NCI-H1092 treated with DMSO at 0.1 percent for 48 hours (cell line): ENCODE measurements around the gene GRM4.

ENCODE experiments used
- DNase-seq: peaks from one replicate; lab custom pipeline; 2025; lab: John Stamatoyannopoulos, UW

The GRM4 gene

DNA sequence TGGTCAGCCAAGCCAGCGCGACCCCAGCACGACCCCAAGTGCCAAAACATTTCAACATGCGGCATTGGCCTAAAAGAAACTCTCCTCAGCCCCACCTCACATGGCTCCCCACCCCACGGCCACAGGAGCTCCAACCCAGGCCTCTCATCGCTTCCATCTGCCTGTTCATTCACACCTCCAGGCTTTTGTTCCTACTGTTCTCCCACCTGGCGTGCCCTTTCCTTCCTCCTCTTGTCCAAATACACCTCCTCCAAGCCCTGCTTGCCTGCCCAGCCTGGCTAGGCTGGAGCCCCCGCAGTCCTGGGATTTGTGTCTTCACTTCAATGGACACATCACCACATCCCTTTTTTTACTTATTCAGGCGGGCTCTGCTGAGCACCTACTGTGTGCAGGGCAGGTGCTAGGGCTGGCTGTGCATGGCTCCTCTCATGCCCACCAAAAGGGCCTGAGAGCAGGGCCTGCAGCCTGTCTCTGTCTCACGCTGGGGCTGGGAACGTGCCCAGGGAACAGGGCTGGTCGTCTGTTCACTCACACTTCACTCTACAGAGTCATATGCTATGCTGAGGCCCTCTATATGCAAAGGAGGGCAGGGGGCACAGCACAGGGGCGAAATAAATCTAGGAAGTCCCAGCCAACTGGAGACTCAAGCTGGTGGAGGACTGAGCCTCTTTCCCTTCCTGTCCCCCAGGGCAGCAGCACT is 61.1 kb downstream of the GRM4 start:
- peak; percentile 8 for DNase-seq

DNA sequence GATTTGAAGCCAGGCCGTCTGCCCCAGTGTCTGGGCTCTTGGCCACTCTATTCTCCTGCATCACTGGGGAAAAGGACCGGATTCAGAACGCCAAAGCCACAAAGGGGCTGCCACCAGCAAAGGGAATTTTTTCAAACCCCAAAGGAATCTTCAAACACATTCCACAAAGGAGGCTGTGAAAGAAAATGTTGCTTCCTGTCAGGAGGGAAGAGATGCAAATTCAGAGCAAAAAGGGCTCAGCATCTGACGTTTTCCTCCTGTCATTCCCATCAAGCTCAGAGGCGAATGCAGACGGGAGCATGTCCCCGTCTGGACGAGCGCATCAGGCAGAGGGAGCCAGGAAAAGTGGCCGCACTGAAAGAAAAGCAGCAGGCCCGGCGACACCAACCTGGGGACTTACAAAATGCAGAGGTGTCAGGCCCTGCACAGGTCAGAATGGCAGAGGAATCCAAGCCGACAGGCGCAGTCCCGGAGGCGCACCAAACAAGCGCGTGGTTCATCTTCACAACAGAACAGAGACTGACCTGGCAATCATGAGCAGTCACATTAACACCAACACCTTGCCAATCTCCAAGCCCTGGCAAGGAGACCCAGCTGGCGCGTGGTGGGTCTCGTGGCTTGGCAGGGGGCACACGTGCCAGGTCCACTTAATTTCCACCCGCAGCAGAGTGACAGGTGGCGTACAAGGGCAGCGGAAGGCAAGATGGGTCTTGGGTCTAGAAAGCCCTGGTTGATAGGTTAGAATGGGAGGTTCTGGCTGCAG is 62.8 kb downstream of the GRM4 start:
- DNase-seq, result no peak

DNA sequence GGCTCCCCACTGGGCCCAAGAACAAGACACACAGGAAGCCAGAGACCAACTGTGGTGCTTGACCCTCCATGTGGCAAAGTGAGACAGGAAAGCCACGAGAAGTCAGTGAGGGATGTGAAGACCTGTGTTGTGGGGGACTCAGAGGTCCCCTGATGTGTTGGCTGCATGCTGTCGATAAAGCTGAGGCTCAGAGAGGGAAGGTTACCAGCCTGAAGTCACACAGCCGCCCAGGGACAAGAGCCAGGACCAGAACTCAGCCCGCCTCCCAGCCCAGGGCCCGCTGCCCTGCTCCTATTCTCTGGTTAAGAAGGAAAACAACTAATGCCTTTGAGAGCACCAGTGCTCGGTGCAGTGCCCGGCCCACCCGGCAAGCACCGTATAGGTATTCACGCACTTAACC is 63.5 kb downstream of the GRM4 start:
- DNase-seq, result no peak

DNA sequence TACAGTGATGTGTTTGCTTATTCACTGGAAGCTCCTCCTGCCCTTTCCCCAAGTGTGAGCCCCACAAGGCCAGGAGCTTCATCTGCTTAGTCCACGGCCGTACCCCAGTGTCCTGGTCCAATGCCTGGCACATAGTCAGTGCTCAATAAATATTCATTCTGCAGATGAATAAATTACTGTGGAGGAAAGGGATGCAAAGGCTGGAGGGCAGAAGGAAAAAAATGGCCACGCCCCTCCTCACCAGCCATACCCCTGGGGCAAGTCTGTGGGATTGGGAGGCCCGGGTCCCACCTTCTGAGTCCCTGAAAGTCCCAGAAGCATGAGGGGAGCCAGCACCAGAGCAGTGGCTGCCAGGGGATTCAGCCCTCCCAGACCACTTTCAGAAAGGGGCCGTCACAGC is 65.5 kb downstream of the GRM4 start:
- no peak for DNase-seq

DNA sequence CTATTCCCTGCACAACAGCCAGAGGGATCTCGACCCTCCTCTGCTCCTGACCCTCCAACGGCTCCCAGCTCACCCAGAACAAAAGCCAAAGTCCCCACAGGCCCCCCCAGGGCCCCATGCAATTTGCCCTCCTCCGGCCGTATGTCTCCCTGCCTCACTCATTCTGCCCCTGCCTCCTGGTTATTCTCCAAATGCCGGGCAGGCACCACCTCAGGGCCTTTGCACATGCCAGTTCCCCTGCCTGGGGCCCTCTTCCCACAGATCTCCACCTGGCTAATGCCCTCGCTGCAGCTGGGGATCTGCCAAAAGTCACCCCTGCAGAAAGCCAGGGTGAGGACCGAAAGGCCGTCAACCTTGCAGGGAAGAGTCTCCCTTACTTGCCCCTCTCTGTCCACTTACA is 66.0 kb downstream of the GRM4 start:
- no peak for DNase-seq

DNA sequence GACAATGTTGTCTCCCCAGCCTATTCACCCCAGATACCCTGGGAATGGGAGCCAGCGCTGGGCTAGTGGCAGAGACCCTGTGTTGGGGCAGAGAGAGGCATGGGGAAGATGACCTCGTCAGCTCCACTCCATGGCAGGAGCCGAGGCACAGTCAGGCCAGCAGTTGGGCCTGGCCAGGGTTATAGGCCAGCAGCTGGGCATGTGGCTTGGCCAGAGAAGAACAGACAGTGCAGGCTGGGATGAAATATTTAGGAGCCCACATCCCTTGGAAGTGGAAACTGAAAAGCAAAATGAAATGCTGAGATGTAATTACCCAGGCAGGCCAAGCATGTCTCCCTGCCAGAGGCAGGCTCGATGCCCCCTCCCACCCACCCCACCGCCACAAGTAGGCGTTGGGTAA is 70.0 kb downstream of the GRM4 start:
- DNase-seq, result no peak

DNA sequence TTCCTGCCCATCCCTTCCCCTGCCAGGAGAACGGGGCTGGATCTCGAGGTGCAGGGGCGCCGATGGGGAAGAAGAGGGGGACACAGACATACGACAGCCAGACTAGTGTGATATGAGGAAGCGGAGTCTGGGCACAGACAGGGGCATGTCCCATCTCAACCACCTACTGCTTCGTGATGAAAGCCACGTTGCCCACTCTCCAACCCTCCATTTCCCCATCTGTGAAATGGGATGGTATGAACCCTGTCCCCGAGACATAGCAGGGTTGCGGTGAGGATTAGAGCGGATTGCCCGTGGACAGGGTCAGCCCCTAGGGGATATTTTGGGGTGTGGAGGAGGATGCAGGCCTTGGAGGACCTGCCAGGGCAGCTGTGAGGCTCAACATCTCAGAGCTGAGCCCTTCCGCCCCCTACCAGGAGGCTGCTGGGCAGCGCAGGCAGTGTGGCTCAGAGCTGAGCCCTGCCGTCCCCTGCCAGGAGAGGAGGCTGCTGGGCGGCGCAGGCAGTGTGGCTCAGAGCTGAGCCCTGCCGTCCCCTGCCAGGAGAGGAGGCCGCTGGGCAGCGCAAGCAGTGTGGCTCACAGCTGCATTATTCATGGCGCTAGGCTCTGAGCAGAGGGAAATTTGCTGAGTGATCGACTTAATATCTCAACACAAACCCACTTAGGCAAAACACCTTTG is 71.7 kb downstream of the GRM4 start:
- no peak for DNase-seq

DNA sequence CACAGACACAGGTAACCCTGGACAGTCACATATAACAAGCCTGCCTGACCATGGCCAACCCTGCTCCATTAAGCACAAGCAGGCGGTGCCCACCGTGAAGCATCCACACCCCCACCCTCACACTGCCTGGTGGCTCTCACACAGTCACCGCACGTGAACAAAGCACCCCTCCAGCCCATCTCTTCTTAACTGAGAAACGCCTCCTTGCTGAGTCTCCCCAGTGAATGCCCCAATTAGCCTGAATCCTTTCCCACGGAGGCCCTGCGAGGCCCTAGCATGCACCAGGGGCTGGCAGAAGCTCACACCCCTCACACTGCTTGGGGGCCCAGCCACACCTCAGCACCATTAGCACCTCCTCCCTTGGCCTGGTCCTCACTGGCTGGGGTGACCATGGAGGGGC is 72.3 kb downstream of the GRM4 start:
- DNase-seq, result no peak

DNA sequence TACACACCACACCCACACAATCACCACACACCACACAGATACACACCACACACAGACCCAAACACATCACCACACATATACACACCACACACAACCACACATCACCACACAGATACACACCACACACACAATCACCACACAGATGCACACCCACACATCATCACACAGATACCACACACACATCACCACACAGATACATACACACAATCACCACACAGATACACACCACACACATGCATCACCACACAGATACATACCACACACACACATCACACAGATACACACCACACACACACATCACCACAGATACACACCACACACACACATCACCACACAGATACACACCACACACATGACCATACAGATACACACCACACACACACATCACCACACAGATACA is 73.2 kb downstream of the GRM4 start:
- DNase-seq, result no peak

DNA sequence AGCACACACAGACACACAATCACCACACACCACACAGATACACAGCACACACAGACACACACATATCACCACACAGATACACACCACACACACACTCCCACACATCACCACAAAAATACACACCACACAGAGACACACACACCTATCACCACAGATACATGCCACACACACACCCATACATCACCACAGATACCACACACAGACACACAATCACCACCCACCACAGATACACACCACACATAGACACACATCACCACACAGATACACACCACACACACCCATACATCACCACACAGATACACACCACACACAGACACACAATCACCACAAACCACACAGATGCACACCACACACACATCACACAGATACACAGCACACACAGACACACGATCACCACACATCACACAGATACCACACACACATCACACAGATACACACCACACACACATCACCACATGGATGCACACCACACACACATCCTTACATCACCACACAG is 74.0 kb downstream of the GRM4 start:
- DNase-seq, result no peak

DNA sequence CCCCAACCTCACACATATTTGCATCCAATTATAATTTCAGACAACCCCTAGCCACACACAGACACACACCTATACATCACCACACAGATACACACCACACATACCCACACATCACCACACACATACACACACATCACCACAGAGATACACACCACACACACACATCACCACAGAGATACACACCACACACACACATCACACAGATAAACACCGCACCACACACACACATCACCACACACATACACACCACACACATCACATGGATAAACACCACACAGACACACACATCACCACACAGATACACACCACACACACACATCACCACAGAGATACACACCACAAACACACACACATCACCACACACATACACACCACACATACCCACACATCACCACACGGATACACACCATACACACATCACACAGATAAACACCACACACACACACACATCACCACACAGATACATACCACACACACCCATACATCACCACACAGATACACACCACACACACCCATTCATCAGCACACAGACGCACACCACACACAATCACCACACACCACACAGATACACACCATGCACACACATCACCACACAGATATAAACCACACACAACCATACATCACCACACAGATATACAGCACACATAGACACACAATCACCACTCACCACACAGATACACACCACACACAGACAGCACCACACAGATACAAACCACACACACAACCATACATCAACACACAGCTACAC is 74.6 kb downstream of the GRM4 start:
- no peak for DNase-seq

DNA sequence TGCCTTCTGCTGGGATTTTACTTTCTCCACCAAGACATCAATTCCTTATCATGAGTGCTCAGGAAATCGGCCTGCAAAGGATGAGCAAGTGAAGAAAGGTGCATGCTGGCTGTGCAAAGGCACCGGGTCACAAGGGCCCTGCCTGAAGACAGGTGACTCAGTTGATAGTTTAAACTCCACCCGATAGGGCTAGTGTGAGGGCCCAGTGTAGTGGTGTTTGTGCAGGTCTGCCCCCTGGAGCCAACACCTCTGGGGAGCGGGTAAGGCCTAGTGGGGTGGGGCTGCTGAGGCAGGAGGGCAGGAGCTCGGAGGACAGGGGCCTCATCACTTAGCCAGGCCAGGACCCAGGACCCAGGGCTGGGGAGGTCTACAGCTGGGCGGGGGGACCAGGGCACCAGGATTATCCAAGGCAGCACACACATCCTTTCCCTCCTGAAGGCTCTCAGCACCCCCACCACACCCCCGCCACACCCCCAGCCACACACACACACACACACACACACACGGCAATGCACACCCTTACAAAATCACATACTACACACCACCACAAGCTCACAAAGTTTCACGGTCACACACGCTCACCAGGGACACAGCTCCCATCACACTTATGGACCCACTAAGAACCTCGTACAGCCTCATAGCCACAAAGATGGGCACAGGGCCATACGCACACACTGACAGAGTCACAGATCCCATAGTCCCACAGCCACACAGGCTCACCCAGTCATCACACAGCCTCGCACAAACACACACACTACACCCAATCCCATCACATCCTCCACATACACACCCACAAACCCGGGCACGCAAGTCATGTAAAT is 75.4 kb downstream of the GRM4 start:
- DNase-seq, result no peak

DNA sequence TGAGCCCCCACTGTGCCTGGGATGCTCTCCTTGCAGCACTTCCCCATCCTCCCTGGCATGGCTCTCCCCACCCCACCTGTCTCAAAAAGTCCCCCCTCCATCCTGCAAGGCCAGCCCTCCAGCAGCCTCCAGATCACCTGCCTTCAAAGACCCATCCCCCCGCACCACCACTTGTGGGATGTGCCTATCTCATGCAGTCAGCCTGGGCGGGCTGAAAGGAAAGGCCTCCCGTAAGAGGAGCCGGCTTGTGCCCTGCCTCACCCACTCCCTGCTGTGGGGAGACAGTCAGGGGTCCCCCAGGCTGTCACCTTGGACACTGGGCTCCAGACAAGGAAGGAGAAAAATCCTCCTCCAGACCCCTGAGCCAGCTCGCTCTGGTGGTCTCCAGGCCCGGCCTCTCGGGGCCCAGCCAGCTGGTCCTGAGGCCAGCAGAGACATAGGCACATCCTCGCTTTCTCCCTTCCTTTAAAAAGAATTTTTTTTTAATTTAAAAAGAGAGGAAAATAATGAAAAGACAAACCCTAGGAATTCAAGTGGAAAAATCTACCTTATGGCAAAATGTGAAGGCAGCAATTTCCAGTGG is 77.3 kb downstream of the GRM4 start:
- DNase-seq, result no peak

DNA sequence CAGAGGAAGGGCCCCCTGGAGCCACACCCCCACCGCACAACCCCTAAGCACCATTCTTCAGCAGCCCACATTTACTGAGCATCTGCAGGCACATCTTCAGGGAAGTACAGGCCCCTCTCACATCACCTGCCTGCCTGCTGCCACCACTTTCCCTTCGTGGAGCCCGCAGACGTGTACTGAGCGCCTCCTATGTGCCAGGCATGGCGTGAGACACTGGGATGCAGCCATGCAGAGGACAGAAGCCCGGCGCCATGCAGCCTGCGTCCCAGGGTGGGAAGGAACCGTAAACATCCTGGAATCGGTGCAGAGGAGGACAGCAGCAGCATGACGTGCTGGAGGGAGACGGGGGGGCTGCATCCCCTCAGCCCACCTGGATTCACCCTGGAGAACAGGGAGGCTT is 78.1 kb downstream of the GRM4 start:
- DNase-seq, result no peak

DNA sequence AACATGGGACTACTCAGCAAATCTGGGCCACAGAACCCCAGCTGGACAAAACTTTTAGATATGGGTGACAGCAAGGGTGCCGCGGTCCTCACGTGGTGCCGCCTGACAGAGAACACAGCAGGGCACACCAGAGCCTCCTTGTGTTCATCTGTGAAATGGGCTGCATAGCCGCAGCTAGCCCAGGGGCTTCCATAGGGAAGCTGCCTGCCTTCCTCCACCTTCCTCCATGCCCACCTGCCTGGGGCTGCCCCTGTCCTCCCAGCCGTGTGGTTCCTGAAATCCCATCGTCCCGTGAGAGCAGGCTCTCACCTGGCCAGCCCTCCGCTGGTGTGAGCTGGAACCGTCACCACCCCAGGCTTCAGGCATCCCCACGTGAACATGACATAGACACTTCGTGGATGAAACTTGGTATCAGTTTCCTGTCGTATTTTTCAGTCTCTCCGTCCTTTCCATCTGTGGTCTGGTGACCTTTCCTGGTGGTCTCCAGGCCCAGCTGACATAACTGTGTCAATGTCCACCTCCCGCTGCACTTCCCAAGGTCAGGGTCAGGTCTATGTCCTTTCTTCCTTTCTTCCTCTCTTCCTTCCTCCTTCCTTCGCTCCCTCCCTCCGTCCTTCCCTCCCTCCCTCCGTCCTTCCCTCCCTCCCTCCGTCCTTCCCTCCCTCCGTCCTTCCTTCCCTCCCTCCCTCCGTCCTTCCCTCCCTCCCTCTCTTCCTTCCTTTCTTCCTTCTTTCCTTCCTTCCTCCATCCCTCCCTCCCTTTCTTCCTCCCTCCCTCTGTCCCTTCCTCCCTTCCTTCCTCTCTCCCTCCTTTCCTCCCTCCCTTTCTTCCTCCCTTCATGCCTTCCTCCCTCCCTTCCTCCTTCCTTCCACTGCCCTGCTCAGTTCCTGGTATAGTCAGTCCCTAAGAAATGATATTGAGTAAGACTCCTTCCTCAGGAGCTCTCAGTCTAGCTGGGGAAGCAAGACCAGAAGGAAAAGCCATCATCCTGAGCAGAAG is 78.8 kb downstream of the GRM4 start:
- no peak for DNase-seq

DNA sequence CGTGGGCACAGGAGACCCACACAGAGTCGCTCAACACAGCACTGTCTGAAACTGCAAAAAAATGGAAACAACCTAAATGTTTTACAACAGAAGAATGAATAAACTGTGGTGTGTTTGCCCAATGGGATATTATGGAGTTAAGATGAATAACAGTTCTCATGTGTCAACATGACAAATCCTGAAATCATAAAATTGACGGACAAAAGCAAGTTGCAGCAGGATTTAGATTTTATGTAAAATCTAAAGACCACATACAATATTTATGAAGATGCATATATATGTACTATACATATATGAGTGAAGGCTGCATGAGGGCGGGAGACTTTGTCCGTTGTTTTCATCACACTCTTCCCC is 79.7 kb downstream of the GRM4 start:
- DNase-seq, result no peak

DNA sequence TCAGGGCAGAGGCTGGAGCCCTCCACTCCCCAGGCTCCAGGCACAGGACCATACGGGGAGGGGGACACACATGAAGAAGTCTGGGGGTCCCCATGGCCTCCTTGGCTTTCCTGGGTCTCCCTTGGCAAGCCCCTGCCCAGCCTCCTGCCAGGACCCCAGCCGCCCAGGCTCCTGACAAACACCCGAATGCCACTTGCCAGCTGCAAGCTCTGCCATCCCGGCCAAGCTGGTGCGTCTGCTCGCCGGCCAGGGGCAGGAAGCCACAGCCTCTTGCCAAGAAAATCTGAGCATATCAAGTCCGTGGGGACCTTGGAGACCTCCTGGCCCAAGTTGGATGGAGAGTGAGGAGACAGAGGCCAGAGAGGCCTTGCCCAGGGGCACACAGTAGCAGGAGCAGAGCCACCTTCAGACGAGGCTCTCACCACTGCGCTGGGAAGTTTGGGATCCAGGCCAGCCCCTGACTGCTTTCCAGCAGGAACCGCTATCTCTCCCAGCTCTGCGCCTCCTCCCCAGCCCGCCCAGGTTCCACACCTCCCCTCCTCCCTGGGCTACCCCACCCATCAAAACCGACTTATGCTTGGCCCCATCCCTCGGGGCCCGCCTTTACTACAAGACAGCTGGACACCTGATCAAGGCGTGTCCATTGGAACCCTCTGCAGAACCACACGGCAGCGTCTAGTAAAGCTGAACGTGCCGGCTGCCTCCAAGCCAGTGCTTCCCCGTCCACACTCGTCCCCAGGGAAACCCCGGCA is 80.2 kb downstream of the GRM4 start:
- DNase-seq, result peak; percentile 12

DNA sequence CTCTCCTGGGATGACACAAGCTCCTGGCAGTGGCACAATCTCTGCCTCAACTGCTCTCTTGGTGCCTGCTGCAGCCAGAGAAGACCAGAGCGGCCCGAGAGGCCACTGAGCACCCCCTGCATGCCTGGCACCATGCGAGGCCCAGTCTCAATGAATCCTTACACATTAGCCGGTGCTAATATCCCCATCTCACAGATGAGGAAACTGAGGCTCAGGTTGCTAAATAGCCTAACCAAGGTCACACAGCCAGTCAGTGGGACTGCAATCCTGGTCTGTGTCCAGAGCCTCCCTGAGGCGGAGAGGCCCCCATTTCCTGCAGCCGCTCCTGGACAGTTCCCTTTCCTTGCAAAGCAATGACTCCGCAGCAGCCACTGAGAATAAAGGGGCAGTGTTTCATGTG is 81.2 kb downstream of the GRM4 start:
- DNase-seq, result no peak

DNA sequence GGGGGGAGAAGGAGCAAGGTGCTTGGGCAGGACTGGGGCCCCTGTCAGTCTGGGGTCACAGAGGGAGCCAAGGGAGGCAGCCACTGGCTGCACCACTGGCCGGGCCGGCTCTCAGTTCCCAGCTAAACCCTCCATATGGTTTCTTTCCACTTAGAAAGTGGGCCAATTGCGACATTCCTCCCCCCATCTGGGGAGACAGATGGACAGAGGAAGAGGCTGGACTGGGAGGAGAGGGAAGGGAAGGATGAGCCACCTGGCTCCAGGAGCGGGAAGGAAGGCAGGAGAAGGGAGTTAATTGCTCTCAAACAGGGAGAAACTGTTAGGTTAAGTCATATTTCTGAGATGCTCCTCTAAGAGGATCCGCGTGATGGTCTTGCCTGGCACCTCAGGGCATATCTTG is 82.2 kb downstream of the GRM4 start:
- DNase-seq, result no peak
